Body of pancreas (tissue), 4 donors: ENCODE results near the gene HSPB1. TPM values are rescaled to one million over a fixed set of nuclear protein-coding genes. Genes with fewer than 3 reads are reported as not detected.
A peak's percentile ranks its signal among the peaks of the same experiment; 100 is the strongest.

Experiments used
- ATAC-seq: fragments of 150-250 bp; one replicate; pipeline ENCODE4 v1.9.1; 2016
- DNase-seq, 4 donors: peaks; one replicate each; pipeline ENCODE4 v3.0.0-alpha.2; 2019
- H3K27ac ChIP-seq, 4 donors: fragments of 200-600 bp; sonication (generic); 1 replicate in 3 of 4; 2 replicates in 1 of 4; pipeline versions ENCODE4 v1.5.1 to v1.6.1; 2016 to 2019; ENCODE audit warnings: mild to moderate bottlenecking in 1 of 4, mixed read lengths in 1 of 4, moderate library complexity in 1 of 4
- H3K27me3 ChIP-seq, 2 donors: fragments of 200-600 bp; sonication (generic); one replicate each; pipeline ENCODE4 v1.6.0; 2016; ENCODE audit warnings: mild to moderate bottlenecking in 1 of 2
- H3K36me3 ChIP-seq, 2 donors: fragments of 200-600 bp; sonication (generic); replicated peaks in 1 of 2; 2 replicates each; pipeline ENCODE4 v1.5.1; 2016; ENCODE audit warnings: low read depth in 2 of 2; ENCODE audit not compliant: insufficient read depth in 1 of 2
- H3K4me1 ChIP-seq: fragments of 200-600 bp; sonication (generic); one replicate; pipeline ENCODE4 v1.6.0; 2016
- H3K4me3 ChIP-seq, 2 donors: fragments of 200-600 bp; sonication (generic); 1 replicate in 1 of 2; 2 replicates in 1 of 2; pipeline ENCODE4 v1.5.1; 2016 to 2019
- H3K9me3 ChIP-seq, 3 donors: fragments of 200-600 bp; sonication (generic); 1 replicate in 2 of 3; 2 replicates in 1 of 3; pipeline ENCODE4 v1.5.1; 2016
- CTCF ChIP-seq, 7 experiments: fragments of 450-650 bp in 4 of 7; fragments of 200-600 bp in 3 of 7; sonication (generic) in 3 of 7; IDR thresholded peaks; one replicate each; pipeline ENCODE4 v1.5.1; 2016 to 2019; ENCODE audit warnings: antibody characterized with exemption in 7 of 7
- POLR2A ChIP-seq, 3 donors: fragments of 450-650 bp; IDR thresholded peaks; one replicate each; pipeline ENCODE4 v1.6.1; 2016; ENCODE audit warnings: antibody characterized with exemption in 3 of 3, mild to moderate bottlenecking in 2 of 3
- WGBS, 2 donors: methylation state at CpG; one replicate each; pipeline ENCODE4 v1.1.5; 2017; 5-methylcytosine and 5-hydroxymethylcytosine counted together
- intact Hi-C: fragments of 100-400 bp; cut with DNase I; formaldehyde crosslinking; loops from one replicate; pipeline ENCODE4 v1.15.1; 2023
- total RNA-seq, 2 donors: library from RNA; depleted of rRNA; stranded (reverse); fragments of >200 nt; gene quantifications; one replicate each; pipeline ENCODE4 v1.1.0, GENCODE V29; 2016

Gene HSPB1
- total RNA-seq, 2 donors from 2014 or later = 367 to 445 TPM

DNA sequence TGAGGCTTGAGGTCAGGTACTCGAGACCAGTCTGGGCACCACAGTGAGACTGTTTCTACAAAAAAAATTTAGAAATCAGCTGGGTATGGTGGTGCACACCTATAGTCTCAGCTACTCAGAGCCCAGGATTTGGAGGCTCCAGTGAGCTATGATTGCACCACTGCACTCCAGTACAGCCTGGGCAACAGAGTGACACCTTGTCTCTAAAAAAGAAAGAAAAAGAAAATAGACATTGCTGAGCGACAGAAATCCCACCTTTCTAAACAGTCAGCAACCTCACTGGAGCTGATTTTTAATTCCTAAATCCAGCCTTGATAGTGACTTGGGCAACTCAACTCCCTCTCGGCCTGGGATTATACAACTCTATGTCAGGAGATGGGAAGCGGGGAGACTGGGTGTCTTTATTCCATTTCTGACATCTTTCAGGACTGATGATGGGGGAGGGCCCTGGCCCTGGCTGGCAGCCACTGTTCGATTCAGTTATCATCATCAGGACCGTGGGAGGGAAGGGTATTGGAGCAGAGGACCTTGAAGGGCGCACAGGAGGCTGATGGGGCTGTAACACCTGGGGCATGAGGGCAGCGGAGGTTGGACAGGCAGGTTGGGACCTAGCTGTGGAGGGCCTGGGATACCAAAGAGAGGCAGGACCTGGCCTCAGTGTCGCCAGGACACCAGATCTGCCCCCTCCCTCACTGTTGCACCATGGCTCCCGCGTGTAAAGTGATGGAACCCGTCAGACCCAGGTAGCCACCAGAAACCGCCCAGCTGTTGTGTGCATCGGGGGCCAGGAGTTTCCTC is 14.7 kb downstream of the HSPB1 start:
- peak overlapping the region; percentile 96 to 97 (median 96) for H3K27ac ChIP-seq
- intact Hi-C loops = no loop called here
- DNase-seq = peak; percentile 43 to 53 (median 47)

DNA sequence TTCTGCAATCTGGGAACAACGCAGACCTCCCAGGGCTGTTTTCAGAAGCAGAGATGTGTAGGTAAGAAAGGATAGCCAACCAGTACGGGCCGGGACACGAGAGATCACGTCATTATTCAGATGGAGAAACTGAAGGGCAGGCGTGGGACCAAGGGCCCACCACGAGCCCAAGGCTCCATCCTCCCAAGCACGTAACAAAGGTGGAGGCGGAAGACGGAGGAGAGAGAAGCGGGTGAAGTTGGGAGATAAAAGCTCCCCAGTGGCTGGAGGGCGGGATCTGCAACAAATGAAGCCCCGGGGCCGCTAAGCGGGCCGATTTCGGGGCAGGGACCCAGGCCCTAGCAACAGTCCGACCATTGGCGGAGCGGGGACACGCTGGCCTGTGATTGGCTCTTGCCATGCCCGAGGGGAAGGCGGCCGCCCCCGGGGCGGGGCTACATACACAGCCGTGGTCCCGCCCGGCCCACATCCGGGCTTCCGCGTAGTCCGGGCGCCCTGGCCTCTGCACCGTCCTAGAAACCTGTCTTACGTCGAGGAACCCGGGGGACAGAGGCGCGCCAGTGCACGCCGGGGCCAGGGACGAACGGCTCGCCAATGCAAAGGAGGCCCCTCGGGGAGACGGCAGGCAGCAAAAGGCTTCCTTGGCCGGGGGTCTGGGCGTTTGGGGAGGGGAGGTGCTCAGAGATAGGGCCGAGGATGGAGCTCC is 15.5 kb downstream of the HSPB1 start:
- intact Hi-C loops = no loop called here
- Histone ChIP-seq H3K4me3 (peak overlapping the region; percentile 7 to 57), H3K36me3 (no peaks in the 10 kb centered on the region), H3K9me3 (no peaks in the 10 kb centered on the region), H3K27me3 (no peaks in the 10 kb centered on the region), H3K4me1 (peaks cover 38% of the 10 kb centered on the region), H3K27ac (peak overlapping the region; percentile 96 to 97 (median 96))
- ATAC-seq = peak; percentile 90
- peak; percentile 96 to 98 (median 98) for DNase-seq
- WGBS, 2 donors = 0% methylated on average over 10 to 43 of the region's 50 CpGs
- TF ChIP-seq POLR2A (IDR thresholded peaks at IDR 0.05) (peak; percentile 78 to 88 (median 88)), CTCF (IDR thresholded peaks at IDR 0.05) (peak in 1 of 7 experiments; percentile 4)

More for the DNA sequence above, 14.7 kb downstream of the HSPB1 start:
- WGBS, 2 donors = 30 to 31% methylated on average over 12 to 13 of the region's 14 CpGs
- Histone ChIP-seq H3K4me3 (no peak overlapping the region), H3K27me3 (no peaks in the 10 kb centered on the region), H3K4me1 (peaks cover 33% of the 10 kb centered on the region), H3K9me3 (no peaks in the 10 kb centered on the region), H3K36me3 (no peaks in the 10 kb centered on the region)
- TF ChIP-seq CTCF (IDR thresholded peaks at IDR 0.05) (no peak), POLR2A (IDR thresholded peaks at IDR 0.05) (no peak)
- no peak for ATAC-seq

DNA sequence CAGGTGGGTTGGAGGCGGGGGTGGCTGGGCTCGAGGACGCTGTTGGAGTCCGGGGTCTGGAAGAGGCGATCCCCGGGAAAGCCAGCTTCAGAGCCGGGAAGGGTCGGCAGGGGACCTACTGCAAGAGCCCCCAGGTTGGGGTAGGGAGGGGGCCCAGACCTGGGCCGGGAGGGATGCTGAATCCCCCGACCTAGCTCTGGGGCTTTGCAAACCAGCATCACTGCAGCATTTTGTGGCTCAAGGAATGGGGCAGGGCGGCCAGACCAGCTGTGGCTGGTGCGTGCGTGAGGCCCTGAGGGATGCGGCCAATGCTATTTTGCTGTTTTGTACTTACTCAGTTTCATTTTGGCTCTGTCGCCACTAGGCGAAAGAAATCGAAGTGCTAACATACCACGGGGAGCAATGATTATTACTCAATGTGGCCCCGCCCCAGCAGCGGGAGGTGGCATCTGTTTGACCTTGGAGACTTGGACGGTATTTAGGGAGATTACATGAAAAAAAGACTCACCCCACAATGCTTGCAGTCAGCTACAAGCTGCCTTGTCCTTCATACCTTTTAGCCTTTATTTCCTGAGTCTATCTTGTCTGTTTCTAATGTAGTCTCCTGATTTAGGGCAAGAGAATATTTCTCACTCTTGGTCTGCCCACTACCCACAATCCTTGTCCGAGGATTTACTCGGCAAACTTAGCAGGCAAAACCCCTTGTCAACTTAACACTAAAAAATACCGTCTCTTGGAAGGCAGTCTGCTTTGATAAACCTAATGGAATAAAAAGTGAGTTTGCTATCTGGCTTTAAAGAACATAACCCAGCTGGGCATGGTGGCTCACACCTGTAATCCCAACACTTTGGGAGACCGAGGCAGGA is 16.2 kb downstream of the HSPB1 start:
- ATAC-seq = peak; percentile 69
- Histone ChIP-seq H3K27ac (peak overlapping the region; percentile 96 to 97 (median 96)), H3K9me3 (no peaks in the 10 kb centered on the region), H3K36me3 (no peaks in the 10 kb centered on the region), H3K27me3 (no peaks in the 10 kb centered on the region), H3K4me1 (peaks cover 40% of the 10 kb centered on the region), H3K4me3 (peak overlapping the region; percentile 7 to 57)
- 3% methylated on average over 25 of the region's 25 CpGs for WGBS, 2 donors
- peak in 2 of 3 donors; percentile 56 to 74 for TF ChIP-seq POLR2A (IDR thresholded peaks at IDR 0.05)
- TF ChIP-seq CTCF (IDR thresholded peaks at IDR 0.05) = peak in 5 of 7 experiments; percentile 16 to 69 (median 63)
- DNase-seq = peak; percentile 88 to 93 (median 90)
- intact Hi-C loops = no loop called here

DNA sequence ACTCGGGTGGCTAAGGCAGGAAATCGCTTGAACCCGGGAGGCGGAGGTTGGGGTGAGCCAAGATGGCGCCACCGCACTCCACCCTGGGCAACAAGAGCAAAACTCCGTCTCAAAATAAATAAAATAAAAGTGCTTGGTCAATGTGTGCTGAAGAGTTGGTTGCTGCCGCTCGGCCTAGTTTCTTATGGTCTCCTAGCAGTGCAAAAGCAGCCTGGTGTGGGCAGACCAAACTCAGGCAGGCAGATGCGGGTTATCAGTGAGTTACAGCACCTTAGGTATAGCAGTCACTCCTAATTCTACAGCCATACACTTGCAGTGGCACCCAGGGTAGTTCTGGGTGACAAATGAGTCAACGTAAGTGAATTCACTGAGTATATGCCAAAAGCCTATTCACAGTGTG is 22.6 kb downstream of the HSPB1 start:
- intact Hi-C loops = loop anchor here (5.0 kb wide), 1 partner anchor 38 kb away; no protein-coding TSS in a partner anchor
- 96 to 97% methylated on average over 11 of the region's 11 CpGs for WGBS, 2 donors
- Histone ChIP-seq H3K4me3 (no peak overlapping the region), H3K4me1 (peaks cover 21% of the 10 kb centered on the region), H3K27me3 (no peaks in the 10 kb centered on the region), H3K9me3 (no peaks in the 10 kb centered on the region), H3K27ac (no peak overlapping the region), H3K36me3 (peaks cover 0 to 12% of the 10 kb centered on the region in 2 donors)
- no peak for DNase-seq
- no peak for TF ChIP-seq POLR2A (IDR thresholded peaks at IDR 0.05)
- no peak for TF ChIP-seq CTCF (IDR thresholded peaks at IDR 0.05)
- no peak for ATAC-seq
